ENCODE measurements around the gene CARD9.

DNA sequence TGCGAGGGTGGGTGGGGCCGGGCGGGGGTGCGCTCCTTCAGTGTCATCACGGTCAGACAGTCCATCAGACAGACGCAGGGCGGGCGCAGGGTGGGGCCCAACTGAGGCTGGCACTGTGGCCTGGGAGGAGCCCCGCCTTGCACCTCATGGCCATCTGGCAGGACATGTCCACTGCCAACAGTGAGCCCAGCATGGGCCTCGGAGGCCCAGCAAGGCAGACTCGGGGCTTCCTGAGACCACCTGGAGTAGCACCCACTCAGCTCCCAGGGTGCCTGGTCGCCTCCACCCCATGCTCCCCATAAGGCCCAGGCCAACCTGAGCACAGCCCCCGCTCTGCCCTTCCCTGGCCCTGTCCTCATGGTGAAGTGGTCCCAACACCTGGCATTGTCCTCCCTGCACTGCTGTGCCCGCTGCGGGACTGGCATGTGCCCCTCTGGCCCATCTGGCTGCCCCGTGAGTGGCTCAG, 54.7 kb downstream of the CARD9 start:
- TF ChIP-seq, protein P1, sequence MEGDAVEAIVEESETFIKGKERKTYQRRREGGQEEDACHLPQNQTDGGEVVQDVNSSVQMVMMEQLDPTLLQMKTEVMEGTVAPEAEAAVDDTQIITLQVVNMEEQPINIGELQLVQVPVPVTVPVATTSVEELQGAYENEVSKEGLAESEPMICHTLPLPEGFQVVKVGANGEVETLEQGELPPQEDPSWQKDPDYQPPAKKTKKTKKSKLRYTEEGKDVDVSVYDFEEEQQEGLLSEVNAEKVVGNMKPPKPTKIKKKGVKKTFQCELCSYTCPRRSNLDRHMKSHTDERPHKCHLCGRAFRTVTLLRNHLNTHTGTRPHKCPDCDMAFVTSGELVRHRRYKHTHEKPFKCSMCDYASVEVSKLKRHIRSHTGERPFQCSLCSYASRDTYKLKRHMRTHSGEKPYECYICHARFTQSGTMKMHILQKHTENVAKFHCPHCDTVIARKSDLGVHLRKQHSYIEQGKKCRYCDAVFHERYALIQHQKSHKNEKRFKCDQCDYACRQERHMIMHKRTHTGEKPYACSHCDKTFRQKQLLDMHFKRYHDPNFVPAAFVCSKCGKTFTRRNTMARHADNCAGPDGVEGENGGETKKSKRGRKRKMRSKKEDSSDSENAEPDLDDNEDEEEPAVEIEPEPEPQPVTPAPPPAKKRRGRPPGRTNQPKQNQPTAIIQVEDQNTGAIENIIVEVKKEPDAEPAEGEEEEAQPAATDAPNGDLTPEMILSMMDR (IDR thresholded peaks at IDR 0.05 in 8 of 11, conservative IDR thresholded peaks at IDR 0.05 in 3 of 11) = no peak
- no peak for TF ChIP-seq POLR2A (IDR thresholded peaks at IDR 0.05)
